Natural killer cell (primary cell): ENCODE results near the gene SLC38A11. TPM values are rescaled to one million over a fixed set of nuclear protein-coding genes. Genes with fewer than 3 reads are reported as not detected.

ENCODE experiments used
- ATAC-seq, 3 donors: fragments of 150-1000 bp in 2 of 3; fragments of 200-7000 bp in 1 of 3; cut with Tn5 transposase; 1 replicate in 1 of 3; 2 replicates in 2 of 3; pipeline ENCODE4 v1.10.0; 2021; ENCODE audit warnings: mild to moderate bottlenecking in 2 of 3, moderate library complexity in 2 of 3
- DNase-seq, 2 donors: peaks; one replicate each; pipeline versions ENCODE4 v3.0.0 to v3.0.0-alpha.2; 2013 to 2021; ENCODE audit warnings: mixed read lengths in 1 of 2
- H3K27ac ChIP-seq: one replicate; pipeline ENCODE4 v1.5.1; 2013; ENCODE audit warnings: mild to moderate bottlenecking, low read length
- H3K27me3 ChIP-seq: one replicate; pipeline ENCODE4 v1.6.1; 2013; ENCODE audit warnings: low read length; ENCODE audit not compliant: control insufficient read depth, insufficient read depth
- H3K36me3 ChIP-seq: one replicate; pipeline ENCODE4 v1.6.1; 2013; ENCODE audit warnings: low read length; ENCODE audit not compliant: control insufficient read depth, insufficient read depth
- H3K4me1 ChIP-seq: one replicate; pipeline ENCODE4 v1.6.1; 2013; ENCODE audit warnings: low read length; ENCODE audit not compliant: control insufficient read depth, insufficient read depth
- H3K4me3 ChIP-seq: one replicate; pipeline ENCODE4 v1.5.1; 2013; ENCODE audit warnings: low read length
- H3K9me3 ChIP-seq: one replicate; pipeline ENCODE4 v1.6.1; 2013; ENCODE audit warnings: low read length; ENCODE audit not compliant: control insufficient read depth, insufficient read depth
- H3K27ac Mint-ChIP-seq, 2 donors: one replicate each; pipeline ENCODE4 v1.8.0; 2022; ENCODE audit warnings: mild to moderate bottlenecking in 2 of 2, mixed read lengths in 2 of 2, moderate library complexity in 1 of 2
- H3K27me3 Mint-ChIP-seq, 2 donors: one replicate each; pipeline ENCODE4 v1.8.0; 2022; ENCODE audit warnings: low read depth in 2 of 2, mixed read lengths in 2 of 2
- H3K36me3 Mint-ChIP-seq: one replicate; pipeline ENCODE4 v1.8.0; 2022; ENCODE audit warnings: mixed read lengths
- H3K4me1 Mint-ChIP-seq, 2 donors: one replicate each; pipeline ENCODE4 v1.8.0; 2022; ENCODE audit warnings: mixed read lengths in 2 of 2
- H3K4me3 Mint-ChIP-seq: one replicate; pipeline ENCODE4 v1.8.0; 2022; ENCODE audit warnings: mild to moderate bottlenecking, moderate library complexity, mixed read lengths
- H3K9me3 Mint-ChIP-seq, 2 donors: one replicate each; pipeline ENCODE4 v1.8.0; 2022; ENCODE audit warnings: mixed read lengths in 2 of 2
- CTCF ChIP-seq: fragments of 200-600 bp; IDR thresholded peaks from one replicate; pipeline ENCODE4 v1.8.0; 2022; ENCODE audit warnings: antibody characterized with exemption
- WGBS: methylation state at CpG from one replicate; pipeline ENCODE4 v1.1.7; 2013; ENCODE audit warnings: missing lambda C conversion rate; ENCODE audit not compliant: insufficient coverage; 5-methylcytosine and 5-hydroxymethylcytosine counted together
- intact Hi-C: fragments of 100-400 bp; cut with micrococcal nuclease; formaldehyde crosslinking; loops from one replicate; pipeline ENCODE4 v1.14.2; 2022
- total RNA-seq, 4 donors: library from RNA; stranded (reverse); fragments of 120-200 nt in 1 of 4; gene quantifications; one replicate each; pipeline versions ENCODE4 v1.2.3 to v1.2.4, GENCODE V29; 2013 to 2022

Gene SLC38A11
- total RNA-seq, 3 donors from 2014 or later (not counting 1 experiment from before 2014, with no cell fraction given): 0.66 TPM; not detected in 2

GRCh38 chr2:164932377-164932776 is 22.9 kb downstream of the SLC38A11 start:
- intact Hi-C loops: no loop called here
- Mint-ChIP-seq H3K4me1 (no peaks in the 10 kb centered on the region), H3K27me3 (peaks cover 0 to 7% of the 10 kb centered on the region in 2 donors), H3K4me3 (no peak overlapping the region), H3K27ac (no peak overlapping the region), H3K9me3 (no peaks in the 10 kb centered on the region), H3K36me3 (no peaks in the 10 kb centered on the region)
- Histone ChIP-seq H3K4me3 (no peak overlapping the region), H3K27ac (no peak overlapping the region), H3K4me1 (no peaks in the 10 kb centered on the region), H3K27me3 (no peaks in the 10 kb centered on the region), H3K9me3 (no peaks in the 10 kb centered on the region), H3K36me3 (no peaks in the 10 kb centered on the region)
- no peak for ATAC-seq
- 82% methylated on average over 1 of the region's 2 CpGs for WGBS
- no peak for DNase-seq
- no peak for TF ChIP-seq CTCF

- H3K4me3 Mint-ChIP-seq: no peak overlapping the region
- H3K9me3 Mint-ChIP-seq: no peaks in the 10 kb centered on the region
- no peak overlapping the region for H3K27ac Mint-ChIP-seq
- no peak for DNase-seq
- Histone ChIP-seq H3K4me3 (no peak overlapping the region), H3K4me1 (no peaks in the 10 kb centered on the region), H3K9me3 (no peaks in the 10 kb centered on the region), H3K27ac (no peak overlapping the region), H3K27me3 (no peaks in the 10 kb centered on the region), H3K36me3 (no peaks in the 10 kb centered on the region)
- no peak for TF ChIP-seq CTCF
- ATAC-seq: no peak
- peaks cover 0 to 7% of the 10 kb centered on the region in 2 donors for H3K27me3 Mint-ChIP-seq
- H3K36me3 Mint-ChIP-seq: no peaks in the 10 kb centered on the region
- intact Hi-C loops: no loop called here
- H3K4me1 Mint-ChIP-seq: no peaks in the 10 kb centered on the region
Measured at GRCh38 chr2:164928101-164928673, 27.1 kb downstream of the SLC38A11 start.

GRCh38 chr2:164922134-164922533 is 33.2 kb downstream of the SLC38A11 start:
- H3K4me3 ChIP-seq: no peak overlapping the region
- no peaks in the 10 kb centered on the region for H3K9me3 ChIP-seq
- H3K27me3 ChIP-seq: no peaks in the 10 kb centered on the region
- H3K4me1 ChIP-seq: no peaks in the 10 kb centered on the region
- Mint-ChIP-seq H3K4me1 (no peaks in the 10 kb centered on the region), H3K36me3 (no peaks in the 10 kb centered on the region), H3K27me3 (no peaks in the 10 kb centered on the region), H3K4me3 (no peak overlapping the region), H3K27ac (no peak overlapping the region), H3K9me3 (no peaks in the 10 kb centered on the region)
- ATAC-seq (no peak), DNase-seq (no peak)
- intact Hi-C loops: no loop called here
- no peaks in the 10 kb centered on the region for H3K36me3 ChIP-seq
- WGBS: 83% methylated on average over 3 of the region's 3 CpGs
- no peak overlapping the region for H3K27ac ChIP-seq
- no peak for TF ChIP-seq CTCF

- no peaks in the 10 kb centered on the region for H3K36me3 ChIP-seq
- H3K4me1 Mint-ChIP-seq: no peaks in the 10 kb centered on the region
- H3K27me3 ChIP-seq: no peaks in the 10 kb centered on the region
- intact Hi-C loops: no loop called here
- no peaks in the 10 kb centered on the region for H3K27me3 Mint-ChIP-seq
- H3K9me3 ChIP-seq: no peaks in the 10 kb centered on the region
- no peaks in the 10 kb centered on the region for H3K9me3 Mint-ChIP-seq
- DNase-seq (no peak), ATAC-seq (no peak)
- whole genome bisulfite sequencing: 83% methylated on average over 4 of the region's 4 CpGs
- H3K36me3 Mint-ChIP-seq: no peaks in the 10 kb centered on the region
- H3K4me1 ChIP-seq: no peaks in the 10 kb centered on the region
- no peak overlapping the region for H3K27ac Mint-ChIP-seq
- TF ChIP-seq CTCF: no peak
- H3K27ac ChIP-seq: no peak overlapping the region
- H3K4me3 Mint-ChIP-seq: no peak overlapping the region
- no peak overlapping the region for H3K4me3 ChIP-seq
Measured at GRCh38 chr2:164920430-164920829, 34.9 kb downstream of the SLC38A11 start.
